K562 (cell line): ENCODE data around the gene KAZN. TPM values are rescaled to one million over a fixed set of nuclear protein-coding genes. Genes with fewer than 3 reads are reported as not detected.

Experiments used
- ATAC-seq: fragments of 200-7000 bp; cut with Tn5 transposase; 3 replicates; pipeline ENCODE4 v1.9.1; 2020; ENCODE audit warnings: moderate library complexity
- BruUV-seq: library from RNA; stranded (reverse); fragments of 400-500 nt; replicated peaks from 2 replicates; lab custom pipeline; 2021; lab: Mats Ljungman, UMichigan
- CTCF ChIA-PET: fragments of 300-600 bp; formaldehyde crosslinking; extraction: SDS; loops from one replicate; lab custom pipeline; 2021; ENCODE audit warnings: low intra/inter-chr PET ratio; lab: Yijun Ruan, JAX
- POLR2A ChIA-PET: fragments of 300-600, 350-650 bp; sonication (Branson Sonifier 250); formaldehyde crosslinking; extraction: SDS; loops from one replicate; lab custom pipeline; 2021; ENCODE audit warnings: antibody characterized with exemption, inconsistent platforms; lab: Yijun Ruan, JAX
- DNase-seq, 4 experiments: peaks; one replicate each; pipeline versions ENCODE4 v3.0.0 to v3.0.0-alpha.2; 2011 to 2018; ENCODE audit warnings: low spot score in 3 of 4, mixed read lengths in 3 of 4; ENCODE audit errors: extremely low read depth in 1 of 4
- FAIRE-seq: peaks from 2 replicates; lab custom pipeline; 2011; peaks lifted over from hg19 to GRCh38; lab: Jason Lieb, UNC
- H2AFZ ChIP-seq: 2 replicates; pipeline ENCODE4 v1.6.0; 2011; ENCODE audit warnings: low read depth, low read length, control low read depth, inconsistent platforms
- H3K27ac ChIP-seq: fragments of 200-600 bp; 3 replicates; pipeline ENCODE4 v1.8.0; 2011; ENCODE audit warnings: low read depth, mild to moderate bottlenecking, control low read depth, inconsistent platforms, low read length, moderate library complexity, mixed read lengths; ENCODE audit errors: extremely low read depth
- H3K27me3 ChIP-seq, 2 experiments: fragments of 300-600 bp in 1 of 2; 2 replicates in 1 of 2; 3 replicates in 1 of 2; pipeline versions ENCODE4 v1.6.0 to v1.8.0; 2011; ENCODE audit warnings: inconsistent platforms in 2 of 2, low read length in 2 of 2, mild to moderate bottlenecking in 1 of 2, mixed read lengths in 1 of 2, moderate library complexity in 1 of 2; ENCODE audit not compliant: control insufficient read depth in 2 of 2, insufficient read depth in 2 of 2
- H3K36me3 ChIP-seq: fragments of 300-600 bp; 3 replicates; pipeline ENCODE4 v1.8.0; 2011; ENCODE audit warnings: mild to moderate bottlenecking, low read length, inconsistent platforms; ENCODE audit not compliant: control insufficient read depth, insufficient read depth
- H3K4me1 ChIP-seq, 2 experiments: fragments of 200-600 bp in 1 of 2; replicated peaks in 1 of 2; 2 replicates in 1 of 2; 3 replicates in 1 of 2; pipeline versions ENCODE4 v1.5.1 to v1.8.0; 2011; ENCODE audit warnings: inconsistent platforms in 2 of 2, low read length in 2 of 2, mild to moderate bottlenecking in 1 of 2, mixed read lengths in 1 of 2, moderate library complexity in 1 of 2; ENCODE audit not compliant: control insufficient read depth in 2 of 2, insufficient read depth in 2 of 2
- H3K4me2 ChIP-seq: 2 replicates; pipeline ENCODE4 v1.6.1; 2011; ENCODE audit warnings: low read length, control low read depth, inconsistent platforms, mixed read lengths; ENCODE audit not compliant: insufficient read depth
- H3K4me3 ChIP-seq: fragments of 200-600 bp; sonication (generic), shearing (Covaris generic); 2 replicates; pipeline ENCODE4 v1.5.1; 2016; ENCODE audit warnings: control low read depth, inconsistent platforms
- H3K79me2 ChIP-seq: fragments of 200-600 bp; 3 replicates; pipeline ENCODE4 v1.8.0; 2011; ENCODE audit warnings: low read length, inconsistent platforms; ENCODE audit not compliant: control insufficient read depth, insufficient read depth
- H3K9ac ChIP-seq, 2 experiments: 2 replicates each; pipeline versions ENCODE4 v1.6.0 to v1.6.1; 2011; ENCODE audit warnings: low read depth in 2 of 2, low read length in 2 of 2, control low read depth in 1 of 2, inconsistent platforms in 1 of 2, mild to moderate bottlenecking in 1 of 2, mixed read lengths in 1 of 2; ENCODE audit not compliant: insufficient read depth in 1 of 2
- H3K9me1 ChIP-seq: one replicate; pipeline ENCODE4 v1.6.0; 2011; ENCODE audit warnings: inconsistent platforms, mild to moderate bottlenecking, low read length, moderate library complexity; ENCODE audit not compliant: control insufficient read depth, insufficient read depth
- H3K9me3 ChIP-seq: replicated peaks from 2 replicates; pipeline ENCODE4 v1.5.1; 2011; ENCODE audit warnings: low read depth, low read length, inconsistent platforms; ENCODE audit not compliant: control insufficient read depth, insufficient read depth
- H4K20me1 ChIP-seq: replicated peaks from 2 replicates; pipeline ENCODE4 v1.6.1; 2011; ENCODE audit warnings: low read length, inconsistent platforms, mixed read lengths; ENCODE audit not compliant: control insufficient read depth, insufficient read depth
- BMI1 ChIP-seq: fragments of 150-350 bp; IDR thresholded peaks from 2 replicates; pipeline ENCODE4 v1.6.1; 2014; ENCODE audit warnings: low read length
- CREB5 ChIP-seq: fragments of 250-450 bp; sonication (Bioruptor Pico); IDR thresholded peaks from 2 replicates; pipeline ENCODE4 v1.5.0; 2020; ENCODE audit warnings: mild to moderate bottlenecking
- ERF ChIP-seq: fragments of 450-650 bp; formaldehyde crosslinking; IDR thresholded peaks from 2 replicates; pipeline ENCODE4 v1.4.0; 2020; ENCODE audit warnings: mild to moderate bottlenecking, mixed read lengths
- HIVEP1 ChIP-seq: fragments of 250-450 bp; sonication (Bioruptor Pico); IDR thresholded peaks from 2 replicates; pipeline ENCODE4 v1.4.0; 2020; ENCODE audit warnings: mild to moderate bottlenecking
- KDM5B ChIP-seq: fragments of 200-600 bp; sonication (generic); IDR thresholded peaks from 2 replicates; pipeline ENCODE4 v1.6.1; 2012; ENCODE audit warnings: low read depth, mild to moderate bottlenecking, moderate library complexity, low read length, control low read depth, inconsistent platforms; ENCODE audit not compliant: insufficient replicate concordance
- MLLT1 ChIP-seq, 2 experiments: fragments of 450-650 bp; IDR thresholded peaks; 2 replicates each; pipeline ENCODE4 v1.6.1; 2016
- NUFIP1 ChIP-seq: fragments of 450-650 bp; IDR thresholded peaks from 2 replicates; pipeline ENCODE4 v1.6.1; 2018; ENCODE audit not compliant: partially characterized antibody
- PHF20 ChIP-seq: fragments of 450-650 bp; IDR thresholded peaks from 2 replicates; pipeline ENCODE4 v1.6.1; 2018; ENCODE audit not compliant: partially characterized antibody
- POLR2AphosphoS2 ChIP-seq: IDR thresholded peaks from 2 replicates; pipeline ENCODE4 v1.6.1; 2012; ENCODE audit warnings: low read length, improper control_type of control experiment
- PPARD ChIP-seq: fragments of 250-450 bp; sonication (Bioruptor Pico); IDR thresholded peaks from 2 replicates; pipeline ENCODE4 v1.8.0; 2022; ENCODE audit warnings: inconsistent platforms, mild to moderate bottlenecking, moderate library complexity
- RBM25 ChIP-seq: fragments of 200-400 bp; formaldehyde crosslinking; IDR thresholded peaks from 2 replicates; pipeline ENCODE4 v1.6.1; 2018; ENCODE audit warnings: low read length, low read depth, moderate library complexity; ENCODE audit not compliant: severe bottlenecking
- SNRNP70 ChIP-seq: fragments of 200-400 bp; formaldehyde crosslinking; optimal IDR thresholded peaks from 2 replicates; pipeline ENCODE3; 2017; ENCODE audit warnings: low read depth, low read length
- TBL1XR1 ChIP-seq, 2 experiments: IDR thresholded peaks; 2 replicates each; pipeline ENCODE4 v1.6.1; 2012; ENCODE audit warnings: improper control_type of control experiment in 2 of 2, low read length in 2 of 2, mild to moderate bottlenecking in 1 of 2
- ZNF551 ChIP-seq: fragments of 250-450 bp; sonication (Bioruptor Pico); IDR thresholded peaks from 2 replicates; pipeline ENCODE4 v1.5.0; 2021; ENCODE audit warnings: mild to moderate bottlenecking, moderate library complexity
- WGBS: fragments of 100-300 bp; shearing (Covaris generic); methylation state at CpG from one replicate; pipeline ENCODE4 v1.1.6; 2016; ENCODE audit warnings: low coverage, mixed read lengths; ENCODE audit not compliant: insufficient coverage; ENCODE audit errors: missing lambda C conversion rate; 5-methylcytosine and 5-hydroxymethylcytosine counted together
- in situ Hi-C: fragments of 300-500 bp; cut with MboI; formaldehyde crosslinking; loops from 4 replicates; pipeline ENCODE4 v1.15.0; 2018; ENCODE audit warnings: inconsistent platforms, mixed read lengths
- intact Hi-C: fragments of 100-400 bp; cut with micrococcal nuclease; formaldehyde crosslinking; loops from 2 replicates; pipeline ENCODE4 v1.14.2; 2022
- polyA plus RNA-seq, 8 experiments: library from polyadenylated mRNA; depleted of rRNA in 4 of 8; stranded (reverse) in 5 of 8; unstranded in 3 of 8; fragments of >200 nt; fragmentation: Nextera tagmentation in 2 of 8; fragmentation: Illumina TruSeq in 1 of 8; extraction: Ambion mirVana in 2 of 8; extraction: Trizol in 1 of 8; gene quantifications; 2 replicates each; pipeline versions ENCODE4 v1.2.1 to v1.2.3, GENCODE V29; 2011 to 2014; ENCODE audit warnings: inconsistent platforms in 1 of 8, missing spikeins in 1 of 8
- total RNA-seq, 7 experiments: library from RNA; depleted of rRNA in 6 of 7; stranded (reverse); fragments of >200 nt in 6 of 7; fragmentation: Illumina TruSeq in 2 of 7; extraction: Trizol in 2 of 7; gene quantifications; 2 replicates each; pipeline versions ENCODE4 v1.2.1 to v1.2.3, GENCODE V29; 2011 to 2021; ENCODE audit warnings: low replicate concordance in 1 of 7
- TF ChIP-seq, protein P1 (sequence below): fragments of 450-650 bp; IDR thresholded peaks from 2 replicates; pipeline ENCODE4 v1.6.1; 2014; ENCODE audit warnings: low read depth, mild to moderate bottlenecking, moderate library complexity, borderline replicate concordance

Gene KAZN
- total and polyA plus RNA-seq, 9 of the 15 experiments (the other 6 are each of a cell fraction or from before 2014, with no cell fraction given), result 2.1 to 21.6 (median 5.4) TPM

DNA sequence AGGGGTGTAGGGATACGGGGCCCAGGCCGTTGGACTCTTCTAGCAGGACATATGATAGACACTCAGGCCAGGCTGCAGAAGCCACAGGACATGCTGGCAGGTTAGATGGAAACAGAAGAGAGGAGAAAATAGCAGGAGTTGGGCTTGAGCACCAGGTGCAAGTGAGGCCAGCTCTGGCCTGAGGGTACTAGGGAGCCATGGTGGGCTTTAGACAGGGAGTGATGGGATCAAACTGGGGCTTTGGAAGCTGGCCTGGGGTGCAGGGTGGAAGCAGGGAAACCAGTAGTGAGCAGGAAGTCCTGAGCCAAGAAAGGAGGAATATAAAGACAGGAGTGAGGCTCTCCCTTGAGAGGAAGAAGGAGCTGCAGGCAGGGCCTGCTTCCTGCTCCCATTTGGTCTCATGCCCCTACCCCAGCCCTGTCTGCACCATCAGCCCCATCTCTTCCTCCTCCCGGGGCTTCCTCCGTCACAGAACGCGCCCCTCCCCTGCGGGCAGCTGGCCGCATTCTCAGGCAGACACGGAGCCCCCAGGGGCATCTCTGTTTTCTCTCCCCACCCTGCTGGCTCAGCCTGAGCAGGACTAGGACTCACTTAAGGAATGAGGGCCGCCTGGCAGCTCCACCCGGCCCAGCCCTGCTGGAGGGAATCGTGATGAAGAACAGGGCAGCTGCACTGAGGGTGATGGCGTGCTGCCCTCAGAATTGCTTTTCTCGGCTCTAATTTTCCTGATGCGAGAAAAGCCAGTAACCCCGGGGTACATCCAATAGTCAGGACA is 389.5 kb downstream of the KAZN start (continued):
- TF ChIP-seq CREB5 (CRISPR knock-in tag) (no peak), KDM5B (no peak), NUFIP1 (no peak), TBL1XR1 (IDR thresholded peaks at IDR 0.05; ENCODE audit: low read length in 2 of 2) (no peak), POLR2AphosphoS2 (no peak), ERF (CRISPR knock-in tag) (no peak), BMI1 (no peak), HIVEP1 (CRISPR knock-in tag) (no peak), RBM25 (peak; percentile 47)

GRCh38 chr1:14988636-14989035 is 390.2 kb downstream of the KAZN start:
- in situ Hi-C loops, result no loop called here
- BruUV-seq, result no TSS peak
- Histone ChIP-seq H3K4me3 (no peak overlapping the region), H3K27me3 (no peaks in the 10 kb centered on the region), H3K9me1 (no peaks in the 10 kb centered on the region), H3K9ac (no peak overlapping the region), H3K27ac (no peak overlapping the region), H3K4me2 (no peak overlapping the region), H3K4me1 (peaks cover 0 to 3% of the 10 kb centered on the region in 2 experiments; a peak in 1 of 5 replicates), H4K20me1 (no peaks in the 10 kb centered on the region; the same call in 1 of the 2 replicates), H3K9me3 (no peaks in the 10 kb centered on the region), H2AFZ (no peak overlapping the region), H3K79me2 (no peaks in the 10 kb centered on the region), H3K36me3 (no peaks in the 10 kb centered on the region)
- no peak for ATAC-seq
- TF ChIP-seq PPARD (CRISPR knock-in tag) (no peak), MLLT1 (IDR thresholded peaks at IDR 0.05) (no peak), SNRNP70 (no peak), PHF20 (no peak), ZNF551 (CRISPR knock-in tag) (no peak)
- TF ChIP-seq, protein P1, sequence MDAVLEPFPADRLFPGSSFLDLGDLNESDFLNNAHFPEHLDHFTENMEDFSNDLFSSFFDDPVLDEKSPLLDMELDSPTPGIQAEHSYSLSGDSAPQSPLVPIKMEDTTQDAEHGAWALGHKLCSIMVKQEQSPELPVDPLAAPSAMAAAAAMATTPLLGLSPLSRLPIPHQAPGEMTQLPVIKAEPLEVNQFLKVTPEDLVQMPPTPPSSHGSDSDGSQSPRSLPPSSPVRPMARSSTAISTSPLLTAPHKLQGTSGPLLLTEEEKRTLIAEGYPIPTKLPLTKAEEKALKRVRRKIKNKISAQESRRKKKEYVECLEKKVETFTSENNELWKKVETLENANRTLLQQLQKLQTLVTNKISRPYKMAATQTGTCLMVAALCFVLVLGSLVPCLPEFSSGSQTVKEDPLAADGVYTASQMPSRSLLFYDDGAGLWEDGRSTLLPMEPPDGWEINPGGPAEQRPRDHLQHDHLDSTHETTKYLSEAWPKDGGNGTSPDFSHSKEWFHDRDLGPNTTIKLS, result no peak
- ChIA-PET CTCF (no interaction called here), POLR2A (interaction anchor here (0.8 to 1.4 kb wide), 2 partner anchors 11 to 13 kb away, joined by 4 read pairs; no protein-coding TSS in a partner anchor)
- DNase-seq, result no peak
- intact Hi-C loops, result no loop called here
- 80% methylated on average over 8 of the region's 8 CpGs for WGBS
- no peak for FAIRE-seq
